Dedifferentiated amniotic fluid mesenchymal stem cell (primary cell): ENCODE results near the gene COL4A2.

ENCODE experiments used
- DNase-seq: peaks from one replicate; pipeline ENCODE4 v3.0.0-alpha.2; 2016; ENCODE audit errors: extremely low spot score

The COL4A2 gene

DNA sequence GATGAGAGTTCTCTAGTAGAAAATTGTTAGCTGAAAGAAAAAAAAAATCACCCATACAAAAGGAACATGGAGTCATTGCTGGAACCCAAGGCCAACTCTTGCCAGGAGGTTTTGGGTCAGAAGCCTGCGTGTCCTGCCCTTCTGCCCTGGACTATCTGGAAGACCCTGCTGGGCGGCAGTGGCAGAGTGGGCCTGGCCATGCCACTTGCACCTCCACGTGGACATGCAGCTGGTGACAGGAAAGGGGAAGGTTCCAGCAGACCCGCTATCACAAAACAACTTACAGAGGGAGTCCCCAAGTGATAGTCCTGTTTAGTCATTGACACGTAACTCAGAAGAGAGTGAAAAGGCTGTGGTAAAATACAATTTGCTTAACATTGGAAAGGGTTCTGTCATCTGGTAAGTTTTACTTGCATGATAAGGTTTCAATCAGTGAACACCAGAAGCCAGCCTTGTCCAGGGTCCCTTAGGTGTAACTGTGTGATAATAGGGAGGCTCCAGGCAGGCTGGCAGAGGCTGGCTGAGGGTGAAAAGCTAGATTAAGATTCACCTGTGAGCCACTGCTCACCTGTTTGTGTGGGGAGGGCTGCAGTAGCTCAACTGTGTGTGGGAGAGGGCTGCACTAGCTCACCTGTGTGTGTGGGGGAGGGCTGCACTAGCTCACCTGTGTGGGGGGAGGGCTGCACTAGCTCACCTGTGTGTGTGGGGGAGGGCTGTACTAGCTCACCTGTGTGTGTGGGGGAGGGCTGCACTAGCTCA, 47.8 kb downstream of the COL4A2 start:
- DNase-seq, result no peak

DNA sequence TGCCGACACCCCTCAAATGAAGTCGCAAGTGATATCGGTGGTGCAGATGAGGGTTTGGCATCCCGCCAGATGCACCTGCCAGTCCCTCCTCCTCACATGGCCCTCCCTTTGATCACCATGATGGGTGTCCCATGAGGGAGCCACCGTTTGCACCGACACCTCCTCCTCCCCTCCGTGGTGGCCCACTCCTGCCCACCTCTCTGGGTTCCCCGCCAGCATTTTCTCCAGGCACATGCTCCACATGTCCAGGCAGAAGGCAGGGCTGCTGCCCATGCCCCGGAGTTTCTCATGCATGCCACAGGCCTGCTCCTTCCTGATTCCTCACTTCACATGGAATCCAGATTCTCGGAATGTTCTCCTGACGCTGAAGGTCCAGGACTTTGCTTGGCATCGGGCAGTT, 49.3 kb downstream of the COL4A2 start:
- DNase-seq, result no peak

DNA sequence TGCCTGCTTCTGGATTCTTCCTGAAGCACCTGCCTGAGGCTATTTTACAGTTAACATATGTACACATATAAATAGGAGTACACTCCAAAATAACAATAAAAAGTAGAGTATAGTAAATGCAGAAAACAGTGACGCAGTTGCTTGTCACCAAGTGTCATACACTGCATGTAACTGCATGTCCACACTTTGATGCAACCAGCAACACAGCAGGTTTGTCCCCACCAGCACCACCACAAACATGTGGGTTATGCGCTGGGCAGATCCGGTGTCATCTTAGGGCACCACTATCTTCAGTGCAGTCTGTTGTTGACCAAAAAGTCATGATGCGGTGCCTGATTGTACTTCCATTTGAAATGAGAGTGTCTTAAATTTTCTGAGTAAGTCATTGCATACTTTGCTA, 51.3 kb downstream of the COL4A2 start:
- DNase-seq, result no peak

DNA sequence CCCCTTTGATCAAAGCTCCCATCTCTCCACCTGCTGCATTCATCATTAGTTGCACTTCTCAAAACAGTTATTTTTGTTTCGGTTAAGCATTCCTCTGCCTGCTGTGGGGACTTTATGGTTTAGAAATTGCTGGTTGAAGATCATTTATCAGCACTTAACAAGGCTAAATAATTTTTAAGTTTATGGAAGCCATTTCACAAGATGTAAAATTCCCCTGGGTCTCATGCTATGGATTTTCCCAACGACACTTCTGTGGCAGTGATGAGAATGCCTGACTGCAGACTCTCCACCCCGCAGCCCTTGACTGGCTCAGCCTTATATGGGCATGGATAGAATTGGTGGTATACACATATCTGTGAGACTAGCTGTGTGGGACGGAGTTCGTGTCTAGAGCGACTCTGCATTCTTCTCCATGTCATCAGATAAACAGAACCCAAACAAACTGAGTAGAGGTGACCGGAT, 52.8 kb downstream of the COL4A2 start:
- peak; percentile 64 for DNase-seq

DNA sequence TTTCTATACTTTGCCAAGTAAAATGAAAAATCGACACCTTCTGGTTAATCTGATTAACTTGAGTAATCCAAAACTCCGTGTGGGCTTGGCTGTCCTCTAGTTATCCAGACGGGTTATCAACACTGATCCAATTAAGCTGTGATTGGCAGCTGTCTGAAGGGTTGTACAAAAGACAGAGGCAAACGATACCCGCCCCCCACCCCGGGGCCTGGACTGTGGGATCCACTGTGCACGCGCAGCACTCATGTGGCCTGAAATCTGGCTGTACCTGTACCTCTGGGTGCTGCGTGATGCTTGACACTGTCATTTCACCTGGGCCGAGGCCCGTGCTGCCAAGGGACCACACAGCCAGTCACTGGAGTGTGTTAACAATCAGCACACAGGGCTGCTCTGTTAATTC, 53.5 kb downstream of the COL4A2 start:
- DNase-seq, result no peak

DNA sequence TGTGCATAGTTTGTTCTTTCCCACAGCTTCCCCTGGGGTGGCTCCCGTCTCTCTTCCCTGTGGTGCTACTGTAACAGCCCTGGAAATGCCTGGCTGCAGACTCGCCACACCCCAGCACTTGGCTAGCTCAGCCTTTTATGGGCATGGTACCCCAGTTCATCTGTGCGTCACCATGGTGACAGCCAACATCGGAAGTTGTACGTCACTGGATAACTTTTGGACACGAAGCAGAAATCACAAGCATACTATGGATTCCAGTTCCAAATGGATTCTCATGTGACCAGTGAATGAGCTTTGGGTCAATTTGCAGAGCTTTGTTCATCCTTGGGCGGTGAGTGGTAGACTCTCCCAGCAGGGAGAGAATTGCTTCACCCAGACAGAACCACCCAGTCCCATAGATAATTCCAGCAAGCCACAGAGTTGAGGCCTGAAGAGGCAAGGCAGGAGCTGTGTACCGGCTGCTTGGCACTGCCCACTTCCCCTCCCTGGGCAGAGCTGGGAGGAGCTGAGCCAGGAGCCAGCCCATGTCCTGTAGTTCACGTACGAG, 54.4 kb downstream of the COL4A2 start:
- no peak for DNase-seq

DNA sequence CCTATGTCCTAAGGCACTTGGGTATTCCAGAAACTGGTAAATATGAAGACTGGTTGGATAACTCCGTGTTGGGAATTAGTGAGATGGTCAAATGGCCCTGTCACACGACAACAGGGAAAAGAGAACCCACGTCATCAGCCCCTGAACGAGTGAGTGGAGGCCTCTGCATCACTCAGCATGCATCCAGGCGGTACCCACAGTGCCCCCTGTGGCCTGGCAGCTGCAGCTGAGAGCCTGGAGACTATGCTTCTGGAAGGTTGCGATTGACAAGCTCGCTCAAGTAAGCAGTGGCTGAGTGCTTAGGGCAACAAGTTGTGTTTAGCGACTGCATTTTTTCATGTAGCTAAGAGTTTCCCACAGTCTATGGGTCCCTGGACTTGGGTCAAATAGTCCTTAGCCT, 55.9 kb downstream of the COL4A2 start:
- DNase-seq, result no peak

DNA sequence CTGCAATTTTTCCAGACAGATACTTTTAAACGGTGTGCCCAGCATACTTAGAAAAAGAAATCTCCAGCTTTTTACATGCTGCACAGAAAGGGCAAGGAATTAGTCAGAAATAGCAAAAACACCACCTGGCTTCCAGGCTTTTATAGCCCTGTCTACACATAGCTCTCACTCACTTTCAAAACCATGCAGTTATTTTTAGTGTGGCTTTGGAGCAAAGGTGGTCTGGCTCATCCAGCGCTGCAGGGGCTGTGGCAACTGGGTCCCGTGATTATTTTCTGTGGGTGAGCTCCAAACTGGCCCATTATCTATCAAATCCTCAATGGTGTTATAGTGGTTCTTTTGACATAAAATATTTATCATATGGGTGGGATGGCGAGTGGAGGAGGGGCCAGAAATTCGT, 57.0 kb downstream of the COL4A2 start:
- no peak for DNase-seq

DNA sequence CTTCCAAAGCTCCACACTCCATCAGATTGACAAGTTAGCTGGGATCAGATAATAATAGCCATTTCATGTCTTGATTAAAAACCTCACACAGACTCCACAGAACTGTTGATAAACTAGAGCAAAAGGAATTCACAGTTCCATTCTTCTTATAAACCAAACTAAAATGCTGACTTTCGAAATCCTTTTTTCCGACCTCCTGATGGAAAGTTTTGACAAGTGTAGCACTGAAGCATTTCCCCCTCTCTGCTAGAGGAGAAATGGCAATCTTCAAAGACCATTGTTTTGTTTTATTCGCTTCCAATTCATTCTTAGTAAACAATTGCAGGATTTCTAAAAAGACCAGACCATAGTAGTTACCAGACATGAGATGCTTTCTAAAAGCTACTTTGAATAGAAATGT, 58.8 kb downstream of the COL4A2 start:
- DNase-seq, result no peak

DNA sequence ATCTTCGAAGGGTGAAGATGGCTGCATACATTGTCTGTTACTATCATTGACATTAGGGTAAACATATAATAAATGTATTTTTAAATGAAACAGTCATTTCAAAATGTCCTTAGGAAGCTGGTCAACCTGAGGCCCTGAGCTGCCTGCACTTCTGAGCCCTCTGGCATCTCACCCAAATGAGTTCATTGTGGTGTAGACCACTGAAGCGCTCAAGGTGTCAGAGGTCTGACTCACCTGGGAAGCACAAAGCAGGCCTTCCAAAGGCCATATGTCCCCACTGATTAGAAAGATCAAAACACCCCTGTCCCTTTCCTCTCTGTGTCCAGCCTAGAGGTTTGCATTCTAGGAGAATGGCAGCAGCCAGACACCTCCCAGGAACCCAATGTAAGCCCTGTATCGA, 59.6 kb downstream of the COL4A2 start:
- DNase-seq, result no peak

DNA sequence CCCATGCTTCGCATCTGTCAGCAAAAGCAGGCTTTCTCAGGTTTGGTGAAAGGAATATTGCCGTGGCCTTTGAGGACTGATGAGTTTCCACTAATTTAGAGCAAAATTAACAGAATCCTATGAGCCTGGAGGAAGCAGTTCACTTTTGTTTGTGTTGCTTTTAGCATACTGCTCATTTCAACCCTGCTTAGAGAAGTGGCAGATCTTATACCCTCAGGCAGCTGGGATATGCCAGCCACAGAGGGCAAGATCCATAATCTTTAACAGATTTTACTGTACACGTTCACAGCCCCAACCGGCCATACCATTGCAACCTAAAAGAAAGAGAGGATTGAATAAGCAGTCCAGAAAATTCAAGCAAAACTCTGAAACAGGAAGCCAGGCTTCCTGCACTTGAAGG, 60.5 kb downstream of the COL4A2 start:
- no peak for DNase-seq

DNA sequence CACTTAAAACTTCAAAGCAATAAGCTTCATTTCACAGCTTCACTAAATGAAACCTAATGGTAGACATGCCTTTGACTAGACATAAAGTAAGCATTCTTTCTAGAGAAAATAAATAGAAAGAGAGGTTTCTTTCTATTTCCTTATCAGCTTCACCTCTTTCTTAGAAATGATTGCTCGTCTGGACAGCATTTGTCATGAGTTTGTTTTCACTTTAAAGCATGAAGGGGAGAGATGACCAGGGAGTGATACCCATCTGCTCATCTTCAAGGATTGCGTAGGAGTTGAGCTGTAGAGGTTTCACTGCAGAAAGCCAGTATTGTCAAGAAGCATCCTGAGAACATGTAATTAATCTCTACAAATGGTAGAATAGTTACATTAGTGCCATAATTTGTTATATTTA, 61.3 kb downstream of the COL4A2 start:
- no peak for DNase-seq

DNA sequence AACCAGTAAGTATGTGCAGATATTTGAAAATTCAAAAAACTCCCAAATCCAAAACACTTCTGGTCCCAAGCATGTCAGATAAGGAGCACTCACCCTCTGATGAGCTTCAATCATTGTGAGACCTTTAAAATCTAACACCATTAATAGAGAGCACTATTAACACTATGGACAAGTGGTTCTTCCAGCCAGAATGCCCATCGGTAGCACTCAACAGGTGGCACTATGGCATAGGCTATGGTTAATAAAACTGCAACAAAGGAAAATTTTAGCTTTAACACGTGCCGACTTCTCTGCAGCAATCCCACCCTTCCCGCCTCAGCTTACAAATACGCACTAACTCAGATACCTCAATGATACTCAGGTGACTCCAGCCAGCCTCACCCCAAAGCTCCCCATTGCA, 62.3 kb downstream of the COL4A2 start:
- DNase-seq, result no peak

DNA sequence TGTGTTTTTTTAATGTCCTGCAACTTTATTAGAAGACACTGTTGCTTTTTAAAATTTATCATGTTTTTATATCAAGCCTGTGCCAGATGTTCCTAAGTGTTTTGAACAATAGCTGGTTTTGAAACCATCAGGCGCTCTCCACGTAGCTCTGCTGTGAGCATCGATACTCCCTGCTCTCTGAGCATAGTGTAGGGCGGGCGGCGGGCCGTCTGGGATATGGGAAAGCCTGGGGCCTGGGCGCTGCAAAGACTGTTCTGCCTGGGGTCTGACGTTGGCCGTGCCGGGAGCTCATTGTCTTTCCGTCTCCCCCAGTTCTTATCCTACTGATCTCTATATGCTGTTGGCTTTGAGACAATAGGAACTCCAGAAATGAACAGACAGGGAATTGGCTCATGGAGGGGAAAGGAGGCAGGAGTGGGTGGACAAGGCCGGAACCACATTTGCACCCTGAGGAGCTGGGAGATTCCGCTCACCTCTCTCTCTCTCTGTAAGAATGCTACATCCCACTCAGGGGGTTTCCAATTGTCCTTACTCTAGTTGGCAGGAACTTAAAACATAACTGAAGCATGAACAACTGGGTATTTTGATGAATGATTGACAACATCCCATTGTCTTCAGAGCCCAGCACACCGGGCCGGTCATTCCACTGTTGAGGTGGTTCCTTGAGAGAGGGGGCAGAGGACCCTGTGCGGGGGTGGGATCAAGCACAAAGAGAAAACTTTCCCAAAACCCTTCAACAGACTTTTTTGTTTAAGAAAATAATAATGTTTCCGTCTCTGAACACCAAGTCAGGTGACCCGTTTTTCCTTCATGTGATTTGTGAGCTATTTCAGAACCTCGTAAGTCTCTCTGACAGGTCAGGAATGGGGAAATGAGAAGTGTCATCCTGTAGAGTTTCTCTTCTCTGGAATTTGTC, 64.7 kb downstream of the COL4A2 start:
- DNase-seq, result no peak

DNA sequence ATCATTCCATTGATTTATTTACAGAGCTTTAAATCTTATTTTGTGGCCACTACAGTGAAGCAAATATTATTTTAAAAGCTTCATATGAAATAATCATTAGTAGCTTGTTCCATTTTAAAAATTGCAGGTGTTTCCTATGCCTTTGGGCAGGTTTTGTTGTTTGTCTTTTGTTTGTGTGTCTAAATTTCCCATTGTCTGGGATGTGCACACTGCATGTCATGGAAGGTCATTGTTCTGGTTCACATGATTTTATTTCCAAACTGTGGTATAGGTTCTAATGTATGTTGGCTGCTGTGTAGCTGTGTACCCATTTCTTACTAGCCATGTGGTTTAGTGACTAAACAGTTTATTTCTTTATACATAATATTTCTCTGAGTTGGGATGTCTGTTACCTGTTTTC, 65.6 kb downstream of the COL4A2 start:
- no peak for DNase-seq

DNA sequence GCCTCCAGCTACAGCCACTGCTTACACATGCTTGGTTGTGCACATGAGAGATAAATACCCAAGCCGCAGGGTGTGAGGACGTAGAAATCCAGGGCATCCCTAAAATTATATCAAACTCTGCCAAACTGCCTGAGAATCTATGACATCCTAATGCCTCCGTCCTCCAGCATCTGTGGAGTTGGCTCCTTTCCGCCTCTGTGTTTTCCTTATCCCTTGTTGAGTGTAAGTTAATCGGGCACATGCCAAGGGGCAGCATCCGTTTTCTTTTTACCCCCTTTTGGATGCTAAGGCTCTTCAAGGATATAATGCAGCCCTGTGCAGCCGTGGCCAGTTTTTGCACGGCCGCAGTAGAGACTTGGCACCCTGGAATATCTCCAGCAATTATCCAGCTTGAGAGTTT, 66.5 kb downstream of the COL4A2 start:
- no peak for DNase-seq

DNA sequence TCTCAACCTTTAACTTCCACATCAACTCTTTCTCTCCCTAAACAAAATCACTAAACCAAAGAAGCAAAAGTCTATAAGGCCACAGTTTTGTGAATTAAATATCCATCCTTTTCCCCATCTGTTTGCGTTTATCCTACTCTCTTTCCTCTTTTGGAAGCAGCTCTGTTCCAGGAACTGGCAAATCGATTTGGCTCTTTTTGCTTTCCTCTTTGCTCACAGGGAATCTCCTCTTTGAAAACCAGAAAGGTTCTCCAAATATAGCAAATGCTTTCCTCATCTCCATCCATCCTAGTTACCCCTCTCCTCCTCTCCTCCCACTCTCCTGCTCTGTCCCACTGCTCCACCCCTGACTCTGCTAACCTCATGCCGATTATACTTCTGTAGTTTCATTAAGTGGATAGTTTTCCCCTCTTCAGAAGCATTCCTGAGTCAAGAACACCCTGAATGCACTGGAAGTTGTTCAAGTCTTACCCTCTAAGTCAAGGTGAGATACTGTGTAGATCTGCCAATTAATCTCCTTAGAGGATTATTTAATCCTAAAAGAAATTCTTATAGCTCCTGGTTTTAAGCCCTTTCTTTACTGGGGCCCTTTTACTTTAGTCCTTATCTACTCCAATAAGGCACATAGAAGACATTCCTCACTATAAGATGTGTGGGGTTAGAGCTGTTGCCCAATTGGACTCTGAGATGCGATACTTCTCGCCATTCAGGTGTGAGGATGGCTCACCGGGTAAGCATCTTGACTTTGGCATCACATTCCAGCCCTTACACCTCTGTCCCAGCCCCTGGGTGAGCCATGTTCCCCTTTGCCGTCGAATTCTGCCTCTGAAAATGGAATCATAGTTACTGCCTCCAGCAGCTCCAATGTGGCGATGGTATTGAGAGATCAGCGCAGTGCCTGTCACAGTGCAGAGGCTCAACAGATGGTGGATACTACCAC, 67.6 kb downstream of the COL4A2 start:
- no peak for DNase-seq

DNA sequence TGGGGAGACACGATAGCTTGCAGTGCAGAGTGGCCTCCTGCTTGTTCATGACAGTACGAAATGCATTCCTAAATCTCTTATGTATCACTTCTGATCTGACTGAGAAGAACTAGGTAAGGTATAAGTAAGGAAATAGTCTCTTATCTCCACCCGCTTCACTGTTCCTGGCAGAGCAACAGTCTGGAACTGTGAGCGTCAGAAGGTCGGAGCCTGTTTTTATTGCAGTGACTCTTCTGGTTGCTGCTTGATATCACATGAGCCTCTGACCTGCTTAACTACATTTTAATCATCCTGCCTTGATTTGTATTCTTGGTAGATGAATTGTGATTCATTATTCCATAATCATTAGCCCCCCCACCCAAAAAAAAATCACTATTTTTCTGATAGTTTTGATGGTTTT, 69.0 kb downstream of the COL4A2 start:
- no peak for DNase-seq

DNA sequence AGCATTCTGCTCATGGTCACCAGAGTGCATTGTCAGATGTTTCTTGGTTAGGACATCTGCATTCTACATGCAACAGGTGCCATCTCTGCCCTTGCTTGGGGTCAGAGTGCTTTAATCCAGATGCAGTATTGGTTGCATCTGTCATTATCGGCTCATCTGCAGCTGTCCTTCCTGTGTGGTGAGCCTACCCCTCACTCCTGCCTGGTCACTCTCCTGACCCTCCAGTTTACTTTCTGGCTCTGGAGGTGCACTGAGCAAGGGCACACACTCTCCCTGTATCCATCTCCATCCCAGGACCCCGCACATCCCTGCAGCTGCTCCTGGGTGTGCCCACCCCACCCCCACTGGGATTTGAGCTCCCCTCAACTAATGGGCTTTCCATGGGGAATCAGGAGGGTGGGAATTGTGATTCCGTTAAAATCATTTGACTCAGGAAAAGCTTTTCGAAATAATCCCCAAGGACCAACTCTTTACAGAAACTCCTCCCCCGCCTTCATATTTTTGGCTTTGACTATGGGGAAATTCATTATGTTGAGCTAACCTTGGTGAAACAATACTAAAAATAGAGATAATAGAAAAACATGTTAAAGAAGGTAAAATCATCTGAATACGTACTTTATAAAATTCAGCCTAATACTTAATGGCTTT, 70.2 kb downstream of the COL4A2 start:
- DNase-seq, result no peak

DNA sequence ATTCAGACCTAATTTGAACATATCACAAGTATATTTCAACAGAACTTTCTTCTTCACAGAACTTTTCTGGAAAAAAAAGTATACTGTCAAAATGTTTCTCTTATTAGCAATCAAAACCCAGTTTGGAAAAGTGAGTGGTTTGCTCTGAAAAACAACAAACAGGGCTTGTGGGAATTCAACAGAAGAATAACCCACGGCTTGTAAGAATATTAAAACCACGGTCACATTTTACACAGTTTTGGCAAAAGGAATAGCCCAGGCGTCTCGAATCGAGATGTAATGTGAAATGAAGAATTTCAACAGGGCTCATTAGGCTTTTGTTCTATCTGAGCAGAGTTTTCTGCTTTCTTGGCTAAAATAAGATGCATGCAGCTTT, 70.7 kb downstream of the COL4A2 start:
- DNase-seq, result no peak

DNA sequence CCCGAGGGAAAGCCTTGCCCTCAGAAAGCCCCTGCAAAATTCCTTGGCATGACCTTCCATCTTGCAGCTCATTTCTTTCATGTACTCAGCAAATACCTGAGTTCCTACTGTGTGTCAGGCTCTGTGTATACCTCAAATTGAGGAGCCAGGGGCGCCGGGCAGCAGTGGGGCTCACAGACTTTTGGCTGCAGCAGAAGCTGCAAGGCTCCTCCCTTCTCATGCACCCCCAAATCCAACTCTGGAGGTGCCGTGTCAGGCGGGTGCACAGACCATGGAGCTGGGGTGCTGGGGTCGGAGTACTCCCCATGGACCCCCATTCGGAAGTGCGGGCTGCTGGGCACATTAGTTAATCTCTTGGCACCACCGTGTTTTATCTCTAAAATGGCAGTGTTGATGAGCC, 72.3 kb downstream of the COL4A2 start:
- DNase-seq, result no peak
